HEK293T (cell line): ENCODE results near the gene C13orf42.

ENCODE experiments used
- CTCF ChIA-PET: fragments of 350-600 bp; formaldehyde crosslinking; extraction: SDS; loops from one replicate; lab custom pipeline; 2021; ENCODE audit warnings: antibody characterized with exemption, inconsistent platforms; lab: Yijun Ruan, JAX
- POLR2A ChIA-PET: fragments of 350-600 bp; formaldehyde crosslinking; extraction: SDS; loops from one replicate; lab custom pipeline; 2020; ENCODE audit warnings: antibody characterized with exemption, inconsistent platforms; lab: Yijun Ruan, JAX
- DNase-seq: peaks from one replicate; pipeline ENCODE4 v3.0.0; 2012; ENCODE audit warnings: mixed read lengths; ENCODE audit errors: extremely low spot score
- ARNT ChIP-seq: fragments of 450-650 bp; IDR thresholded peaks from 2 replicates; pipeline ENCODE4 v1.6.1; 2017; ENCODE audit warnings: mild to moderate bottlenecking
- BHLHE40 ChIP-seq: fragments of 450-650 bp; IDR thresholded peaks from 2 replicates; pipeline ENCODE4 v1.6.1; 2016; ENCODE audit warnings: mild to moderate bottlenecking, moderate library complexity, borderline replicate concordance
- CTBP1 ChIP-seq: fragments of 450-650 bp; IDR thresholded peaks from 2 replicates; pipeline ENCODE4 v1.6.1; 2016; ENCODE audit warnings: borderline replicate concordance
- ELF4 ChIP-seq: fragments of 450-650 bp; IDR thresholded peaks from 2 replicates; pipeline ENCODE4 v1.6.1; 2017; ENCODE audit warnings: antibody characterized with exemption
- FOXA1 ChIP-seq: fragments of 450-650 bp; IDR thresholded peaks from 2 replicates; pipeline ENCODE4 v1.6.1; 2016; ENCODE audit warnings: mild to moderate bottlenecking
- FOXK2 ChIP-seq: fragments of 450-650 bp; IDR thresholded peaks from 2 replicates; pipeline ENCODE4 v1.6.1; 2016; ENCODE audit warnings: mild to moderate bottlenecking
- FOXM1 ChIP-seq: fragments of 450-650 bp; IDR thresholded peaks from 2 replicates; pipeline ENCODE4 v1.6.1; 2017; ENCODE audit warnings: mild to moderate bottlenecking, borderline replicate concordance
- HDGF ChIP-seq: fragments of 450-650 bp; IDR thresholded peaks from 2 replicates; pipeline ENCODE4 v1.6.1; 2017; ENCODE audit warnings: antibody characterized with exemption, borderline replicate concordance
- L3MBTL2 ChIP-seq: fragments of 450-650 bp; conservative IDR thresholded peaks from 2 replicates; pipeline ENCODE4 v1.6.1; 2016; ENCODE audit warnings: mild to moderate bottlenecking
- LEF1 ChIP-seq: fragments of 450-650 bp; IDR thresholded peaks from 2 replicates; pipeline ENCODE4 v1.6.1; 2017; ENCODE audit warnings: mild to moderate bottlenecking, borderline replicate concordance
- NFRKB ChIP-seq: fragments of 450-650 bp; IDR thresholded peaks from 2 replicates; pipeline ENCODE4 v1.6.1; 2016; ENCODE audit warnings: mild to moderate bottlenecking, moderate library complexity
- SP1 ChIP-seq: fragments of 450-650 bp; IDR thresholded peaks from 2 replicates; pipeline ENCODE4 v1.6.1; 2017
- SUZ12 ChIP-seq: fragments of 450-650 bp; IDR thresholded peaks from 2 replicates; pipeline ENCODE4 v1.6.1; 2016; ENCODE audit warnings: mild to moderate bottlenecking
- TARDBP ChIP-seq: fragments of 450-650 bp; IDR thresholded peaks from 2 replicates; pipeline ENCODE4 v1.6.1; 2016
- ZNF384 ChIP-seq: fragments of 450-650 bp; IDR thresholded peaks from 2 replicates; pipeline ENCODE4 v1.6.1; 2016
- TF ChIP-seq, protein P1 (sequence below): fragments of 450-650 bp; IDR thresholded peaks from 2 replicates; pipeline ENCODE4 v1.6.1; 2016

Gene C13orf42

DNA sequence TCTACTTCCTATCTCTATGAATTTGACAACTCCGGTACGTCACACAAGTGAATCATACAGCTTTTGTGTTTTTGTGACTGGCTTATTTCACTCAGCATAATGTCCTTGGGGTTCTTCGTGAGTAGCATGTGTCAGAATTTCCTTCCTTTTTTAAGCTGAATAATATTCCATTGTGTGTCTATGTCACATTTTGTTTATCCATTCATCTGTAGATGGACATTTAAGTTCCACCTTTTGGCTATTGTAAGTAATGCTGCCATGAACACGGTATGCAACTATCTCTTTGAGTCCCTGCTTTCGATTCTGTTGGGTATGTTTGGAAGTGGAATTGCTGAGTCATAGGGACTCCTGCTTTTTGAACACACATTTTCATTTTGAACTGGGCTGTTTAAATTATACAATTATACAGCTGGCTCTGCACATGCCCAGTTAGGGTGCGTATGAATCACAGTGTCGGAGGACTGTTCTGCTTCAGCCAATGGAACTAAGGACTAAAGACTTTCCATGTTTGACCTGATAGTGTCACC, 43.0 kb upstream of the C13orf42 start:
- TF ChIP-seq ELF4 (no peak), SUZ12 (no peak), FOXK2 (no peak), ARNT (no peak), FOXM1 (no peak), LEF1 (no peak), HDGF (no peak), SP1 (no peak), NFRKB (no peak), BHLHE40 (no peak), CTBP1 (no peak), L3MBTL2 (no peak)
- TF ChIP-seq, protein P1, sequence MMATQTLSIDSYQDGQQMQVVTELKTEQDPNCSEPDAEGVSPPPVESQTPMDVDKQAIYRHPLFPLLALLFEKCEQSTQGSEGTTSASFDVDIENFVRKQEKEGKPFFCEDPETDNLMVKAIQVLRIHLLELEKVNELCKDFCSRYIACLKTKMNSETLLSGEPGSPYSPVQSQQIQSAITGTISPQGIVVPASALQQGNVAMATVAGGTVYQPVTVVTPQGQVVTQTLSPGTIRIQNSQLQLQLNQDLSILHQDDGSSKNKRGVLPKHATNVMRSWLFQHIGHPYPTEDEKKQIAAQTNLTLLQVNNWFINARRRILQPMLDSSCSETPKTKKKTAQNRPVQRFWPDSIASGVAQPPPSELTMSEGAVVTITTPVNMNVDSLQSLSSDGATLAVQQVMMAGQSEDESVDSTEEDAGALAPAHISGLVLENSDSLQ = no peak
- CTCF ChIA-PET = interaction anchor here (0.6 kb wide), 1 partner anchor 121 kb away, joined by 3 read pairs; no protein-coding TSS in a partner anchor
- POLR2A ChIA-PET = no interaction called here
- no peak for DNase-seq

DNA sequence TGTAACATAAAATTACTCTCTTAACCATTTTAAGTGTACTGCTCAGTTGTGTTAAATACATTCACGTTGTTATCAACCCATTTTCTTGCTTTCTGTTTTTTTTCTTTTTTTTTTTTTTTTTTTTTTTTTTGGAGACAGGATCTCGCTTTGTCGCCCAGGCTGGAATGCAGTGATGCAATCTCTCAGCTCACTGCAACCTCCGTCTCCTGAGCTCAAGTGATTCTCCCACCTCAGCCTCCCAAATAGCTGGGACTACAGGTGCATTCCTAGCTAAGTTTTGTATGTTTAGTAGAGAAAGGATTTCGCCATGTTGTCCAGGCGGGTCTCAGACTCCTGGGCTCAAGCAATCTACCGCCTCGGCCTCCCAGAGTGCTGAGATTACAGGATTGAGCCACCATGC, 42.5 kb upstream of the C13orf42 start:
- ChIA-PET CTCF (interaction anchor here (0.6 to 0.7 kb wide), 2 partner anchors 44 to 121 kb away, joined by 3 read pairs; no protein-coding TSS in a partner anchor), POLR2A (no interaction called here)
- no peak for DNase-seq
- no peak for TF ChIP-seq FOXM1
- TF ChIP-seq ARNT = no peak
- TF ChIP-seq BHLHE40 = no peak
- TF ChIP-seq TARDBP = no peak
- TF ChIP-seq ZNF384 = peak; percentile 46; the same call in 1 of the 2 replicates

DNA sequence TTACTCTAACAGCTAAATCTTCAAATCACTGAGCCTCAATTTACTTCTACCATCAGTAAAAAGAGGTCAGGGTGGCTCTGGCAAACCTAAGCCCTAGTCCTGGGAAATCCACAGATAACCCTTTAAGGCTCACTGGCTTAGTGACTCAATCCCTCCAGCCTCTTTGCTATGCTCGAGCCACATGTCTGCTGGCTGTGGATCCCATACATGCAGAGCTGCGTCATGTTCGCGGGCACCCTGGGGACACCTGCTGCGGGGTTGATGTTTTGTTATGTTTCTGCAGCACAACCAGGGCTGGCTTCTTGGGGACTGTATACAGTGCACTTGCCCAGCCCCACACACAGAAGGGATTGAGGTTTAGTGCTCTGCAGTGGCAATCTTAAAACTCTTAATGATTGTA, 41.6 kb upstream of the C13orf42 start:
- CTCF ChIA-PET = interaction anchor here (0.6 to 0.8 kb wide), 3 partner anchors 15 to 133 kb away, joined by 3 to 4 read pairs (median 3); no protein-coding TSS in a partner anchor
- no peak for TF ChIP-seq TARDBP
- TF ChIP-seq L3MBTL2 = no peak
- no peak for TF ChIP-seq FOXM1
- no peak for TF ChIP-seq HDGF
- no peak for TF ChIP-seq FOXK2
- TF ChIP-seq BHLHE40 = no peak
- TF ChIP-seq, protein P1 = no peak
- TF ChIP-seq NFRKB = no peak
- no peak for TF ChIP-seq ZNF384
- no peak for TF ChIP-seq SUZ12
- no peak for TF ChIP-seq CTBP1
- DNase-seq = no peak
- POLR2A ChIA-PET = no interaction called here

DNA sequence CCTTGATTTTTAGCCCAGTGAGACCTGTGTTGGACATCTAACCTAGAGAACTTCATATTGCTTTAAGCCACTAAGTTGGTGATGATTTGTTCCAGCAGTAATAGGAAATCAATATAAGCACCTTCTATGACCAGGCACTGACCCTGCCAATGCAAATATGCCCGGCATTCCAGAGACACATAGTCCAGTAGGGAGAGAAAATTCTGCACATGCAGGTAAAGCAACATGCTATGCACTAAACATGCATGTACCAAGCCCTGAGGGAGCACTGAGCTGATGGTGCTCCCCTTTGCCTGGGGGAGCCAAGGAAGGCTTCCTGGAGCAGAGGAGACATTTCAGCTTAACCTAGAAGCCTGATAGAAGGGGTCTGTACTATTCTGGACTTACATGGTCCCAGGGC, 40.4 kb upstream of the C13orf42 start:
- ChIA-PET CTCF (interaction anchor here (0.6 to 2.6 kb wide), 3 partner anchors 134 to 646 kb away, joined by 3 to 15 read pairs (median 3); no protein-coding TSS in a partner anchor), POLR2A (no interaction called here)
- TF ChIP-seq TARDBP (no peak), FOXM1 (no peak), SP1 (no peak), L3MBTL2 (no peak), CTBP1 (no peak), ELF4 (no peak), ARNT (no peak), LEF1 (no peak), FOXA1 (no peak), SUZ12 (no peak), ZNF384 (no peak), HDGF (no peak), BHLHE40 (no peak), FOXK2 (no peak), NFRKB (no peak)
- TF ChIP-seq, protein P1 = no peak
- DNase-seq = no peak

DNA sequence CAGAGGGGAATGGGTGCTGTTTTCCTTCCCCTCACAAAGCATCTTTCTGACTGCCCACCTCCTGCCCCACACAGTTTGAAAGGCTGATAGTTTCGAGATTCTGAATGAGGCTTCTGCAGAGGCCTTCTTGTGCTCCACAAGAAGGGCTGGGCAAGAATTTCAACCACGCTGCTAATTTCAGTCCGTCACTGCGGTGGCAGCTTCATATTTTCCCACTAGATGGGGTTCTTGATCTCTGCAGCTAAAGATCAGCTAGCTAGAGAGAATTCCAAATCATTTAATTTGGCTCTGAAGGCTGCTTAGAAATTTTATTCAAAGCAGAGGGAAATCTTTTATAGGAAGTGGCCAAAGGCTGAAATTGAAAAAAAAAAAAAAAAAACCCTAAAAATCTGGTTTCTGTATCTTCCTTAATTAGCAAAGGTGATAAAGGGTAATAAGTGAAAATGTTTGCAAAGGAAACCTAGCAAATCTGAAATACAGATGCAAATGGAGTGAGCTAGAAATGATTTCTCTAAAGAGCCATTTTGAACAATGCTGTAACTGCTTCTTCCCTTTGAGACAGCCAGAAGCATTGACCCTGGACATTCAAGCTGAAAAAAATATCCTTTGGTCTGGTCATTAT, 38.0 kb upstream of the C13orf42 start:
- ChIA-PET POLR2A (no interaction called here), CTCF (interaction anchor here (0.6 to 2.6 kb wide), 4 partner anchors 25 to 153 kb away, joined by 3 to 15 read pairs (median 7); no protein-coding TSS in a partner anchor)
- no peak for TF ChIP-seq SP1
- no peak for TF ChIP-seq FOXA1
- TF ChIP-seq, protein P1 = no peak
- TF ChIP-seq HDGF = no peak
- no peak for TF ChIP-seq FOXK2
- TF ChIP-seq ARNT = no peak
- TF ChIP-seq ZNF384 = no peak
- no peak for TF ChIP-seq FOXM1
- TF ChIP-seq LEF1 = no peak
- no peak for TF ChIP-seq ELF4
- TF ChIP-seq NFRKB = no peak
- no peak for TF ChIP-seq BHLHE40
- no peak for TF ChIP-seq L3MBTL2
- no peak for TF ChIP-seq CTBP1
- peak; percentile 44 for DNase-seq
